ENCODE measurements around the gene ZNF385D.

Gene ZNF385D

GRCh38 chr3:21668012-21668411 is 83.0 kb downstream of the ZNF385D start:
- Histone ChIP-seq H3K9ac (ENCODE audit: low read depth, low read length) (no peak overlapping the region), H3K36me3 (ENCODE audit: insufficient read depth, low read depth, low read length) (no peaks in the 10 kb centered on the region), H3K4me3 (ENCODE audit: low read length) (no peak overlapping the region), H3K9me3 (ENCODE audit: insufficient read depth, low read depth, low read length) (no peaks in the 10 kb centered on the region), H3K27ac (ENCODE audit: low read length) (no peak overlapping the region), H3K4me1 (ENCODE audit: insufficient read depth, low read length) (peaks cover 16% of the 10 kb centered on the region), H3K27me3 (ENCODE audit: insufficient read depth, low read length) (no peaks in the 10 kb centered on the region)

- no peaks in the 10 kb centered on the region for H3K27me3 ChIP-seq (ENCODE audit: insufficient read depth, low read length)
- H3K36me3 ChIP-seq (ENCODE audit: insufficient read depth, low read depth, low read length) = no peaks in the 10 kb centered on the region
- no peak overlapping the region; the same call in 1 of the 2 replicates for H3K9ac ChIP-seq (ENCODE audit: low read depth, low read length)
- H3K27ac ChIP-seq (ENCODE audit: low read length) = peak overlapping the region; percentile 20
- H3K4me3 ChIP-seq (ENCODE audit: low read length) = no peak overlapping the region
- H3K9me3 ChIP-seq (ENCODE audit: insufficient read depth, low read depth, low read length) = no peaks in the 10 kb centered on the region
- peaks cover 16% of the 10 kb centered on the region for H3K4me1 ChIP-seq (ENCODE audit: insufficient read depth, low read length)
These were observed 85.4 kb downstream of the ZNF385D start for GRCh38 chr3:21665444-21666100.

- Histone ChIP-seq H3K4me1 (ENCODE audit: insufficient read depth, low read length) (peaks cover 16% of the 10 kb centered on the region), H3K9me3 (ENCODE audit: insufficient read depth, low read depth, low read length) (no peaks in the 10 kb centered on the region), H3K9ac (ENCODE audit: low read depth, low read length) (no peak overlapping the region; the same call in 1 of the 2 replicates), H3K27ac (ENCODE audit: low read length) (peak overlapping the region; percentile 20), H3K36me3 (ENCODE audit: insufficient read depth, low read depth, low read length) (no peaks in the 10 kb centered on the region), H3K4me3 (ENCODE audit: low read length) (no peak overlapping the region), H3K27me3 (ENCODE audit: insufficient read depth, low read length) (no peaks in the 10 kb centered on the region)
These were observed 86.0 kb downstream of the ZNF385D start for GRCh38 chr3:21664996-21665395.

DNA sequence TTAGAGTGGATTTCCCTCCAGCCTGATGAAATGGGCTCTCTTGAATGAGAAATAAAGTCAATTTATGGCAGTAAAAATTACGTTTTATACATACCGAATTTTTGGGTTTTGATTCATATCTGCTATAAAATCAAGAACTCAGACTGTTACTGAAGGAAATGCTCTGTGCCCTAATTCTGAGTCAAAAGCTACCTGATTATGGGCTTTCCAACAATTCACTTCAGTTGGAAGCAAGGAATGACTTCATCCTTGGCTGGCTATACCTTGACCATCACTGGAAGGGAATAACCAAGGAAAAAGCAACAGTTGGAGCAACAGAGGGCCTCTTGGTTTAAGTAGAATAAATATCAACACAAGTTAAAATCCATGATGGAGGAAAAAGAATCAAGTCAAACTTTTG is 88.6 kb downstream of the ZNF385D start:
- H3K4me3 ChIP-seq (ENCODE audit: low read length) = no peak overlapping the region
- H3K27me3 ChIP-seq (ENCODE audit: insufficient read depth, low read length) = no peaks in the 10 kb centered on the region
- H3K36me3 ChIP-seq (ENCODE audit: insufficient read depth, low read depth, low read length) = no peaks in the 10 kb centered on the region
- H3K27ac ChIP-seq (ENCODE audit: low read length) = no peak overlapping the region
- peaks cover 16% of the 10 kb centered on the region for H3K4me1 ChIP-seq (ENCODE audit: insufficient read depth, low read length)
- no peaks in the 10 kb centered on the region for H3K9me3 ChIP-seq (ENCODE audit: insufficient read depth, low read depth, low read length)
- H3K9ac ChIP-seq (ENCODE audit: low read depth, low read length) = no peak overlapping the region

GRCh38 chr3:21654662-21655061 is 96.3 kb downstream of the ZNF385D start:
- no peaks in the 10 kb centered on the region for H3K27me3 ChIP-seq (ENCODE audit: insufficient read depth, low read length)
- H3K27ac ChIP-seq (ENCODE audit: low read length) = no peak overlapping the region
- no peaks in the 10 kb centered on the region for H3K4me1 ChIP-seq (ENCODE audit: insufficient read depth, low read length)
- no peak overlapping the region for H3K4me3 ChIP-seq (ENCODE audit: low read length)
- H3K9ac ChIP-seq (ENCODE audit: low read depth, low read length) = no peak overlapping the region
- no peaks in the 10 kb centered on the region for H3K9me3 ChIP-seq (ENCODE audit: insufficient read depth, low read depth, low read length)
- no peaks in the 10 kb centered on the region for H3K36me3 ChIP-seq (ENCODE audit: insufficient read depth, low read depth, low read length)

- H3K4me1 ChIP-seq (ENCODE audit: insufficient read depth, low read length) = no peaks in the 10 kb centered on the region
- no peak overlapping the region for H3K27ac ChIP-seq (ENCODE audit: low read length)
- no peaks in the 10 kb centered on the region for H3K27me3 ChIP-seq (ENCODE audit: insufficient read depth, low read length)
- H3K9me3 ChIP-seq (ENCODE audit: insufficient read depth, low read depth, low read length) = no peaks in the 10 kb centered on the region
- H3K4me3 ChIP-seq (ENCODE audit: low read length) = no peak overlapping the region
- no peak overlapping the region for H3K9ac ChIP-seq (ENCODE audit: low read depth, low read length)
- no peaks in the 10 kb centered on the region for H3K36me3 ChIP-seq (ENCODE audit: insufficient read depth, low read depth, low read length)
These were observed 96.8 kb downstream of the ZNF385D start for GRCh38 chr3:21654241-21654640.

DNA sequence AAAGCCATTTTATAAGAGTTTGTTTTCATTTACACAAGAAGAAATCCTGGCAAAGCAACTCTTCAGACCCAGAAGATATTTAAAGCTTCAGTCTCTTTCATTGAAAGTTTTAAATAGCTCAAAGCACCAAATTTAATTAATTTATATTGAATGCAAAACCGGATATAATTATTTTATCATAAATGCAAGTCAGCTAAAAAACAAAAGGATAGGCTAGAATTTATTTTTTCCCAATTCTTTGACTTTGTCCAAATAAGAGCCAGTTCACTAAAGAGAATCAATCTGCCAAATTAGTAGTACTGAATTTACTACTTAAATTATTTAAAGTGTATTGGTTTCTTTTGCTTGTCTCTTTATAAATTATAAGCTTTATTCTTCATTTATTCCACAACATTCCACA is 101.5 kb downstream of the ZNF385D start:
- H3K9ac ChIP-seq (ENCODE audit: low read depth, low read length) = no peak overlapping the region
- H3K9me3 ChIP-seq (ENCODE audit: insufficient read depth, low read depth, low read length) = no peaks in the 10 kb centered on the region
- no peaks in the 10 kb centered on the region for H3K27me3 ChIP-seq (ENCODE audit: insufficient read depth, low read length)
- no peaks in the 10 kb centered on the region for H3K36me3 ChIP-seq (ENCODE audit: insufficient read depth, low read depth, low read length)
- H3K4me3 ChIP-seq (ENCODE audit: low read length) = no peak overlapping the region
- H3K4me1 ChIP-seq (ENCODE audit: insufficient read depth, low read length) = peaks cover 4% of the 10 kb centered on the region; the same call in 1 of the 2 replicates
- no peak overlapping the region for H3K27ac ChIP-seq (ENCODE audit: low read length)

DNA sequence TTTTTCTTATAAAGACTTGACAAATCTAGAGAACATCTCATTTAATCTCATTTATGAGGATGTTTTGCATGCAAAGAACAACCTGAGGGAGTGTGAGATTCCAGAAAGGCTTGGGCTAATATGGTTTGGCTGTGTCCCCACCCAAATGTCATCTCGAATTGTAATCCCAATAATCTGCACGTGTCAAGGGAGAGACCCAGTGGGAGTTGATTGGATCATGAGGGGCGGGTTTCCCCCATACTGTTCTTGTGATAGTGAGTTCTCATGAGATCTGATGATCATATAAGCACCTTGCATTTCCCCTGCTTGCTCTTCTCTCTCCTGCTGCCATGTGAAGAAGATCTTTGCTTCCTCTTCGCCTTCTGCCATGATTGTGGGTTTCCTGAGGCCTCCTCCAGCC is 103.0 kb downstream of the ZNF385D start:
- Histone ChIP-seq H3K9ac (ENCODE audit: low read depth, low read length) (no peak overlapping the region), H3K4me3 (ENCODE audit: low read length) (no peak overlapping the region), H3K27me3 (ENCODE audit: insufficient read depth, low read length) (no peaks in the 10 kb centered on the region), H3K36me3 (ENCODE audit: insufficient read depth, low read depth, low read length) (no peaks in the 10 kb centered on the region), H3K4me1 (ENCODE audit: insufficient read depth, low read length) (peaks cover 4% of the 10 kb centered on the region; the same call in 1 of the 2 replicates), H3K9me3 (ENCODE audit: insufficient read depth, low read depth, low read length) (no peaks in the 10 kb centered on the region), H3K27ac (ENCODE audit: low read length) (no peak overlapping the region)

DNA sequence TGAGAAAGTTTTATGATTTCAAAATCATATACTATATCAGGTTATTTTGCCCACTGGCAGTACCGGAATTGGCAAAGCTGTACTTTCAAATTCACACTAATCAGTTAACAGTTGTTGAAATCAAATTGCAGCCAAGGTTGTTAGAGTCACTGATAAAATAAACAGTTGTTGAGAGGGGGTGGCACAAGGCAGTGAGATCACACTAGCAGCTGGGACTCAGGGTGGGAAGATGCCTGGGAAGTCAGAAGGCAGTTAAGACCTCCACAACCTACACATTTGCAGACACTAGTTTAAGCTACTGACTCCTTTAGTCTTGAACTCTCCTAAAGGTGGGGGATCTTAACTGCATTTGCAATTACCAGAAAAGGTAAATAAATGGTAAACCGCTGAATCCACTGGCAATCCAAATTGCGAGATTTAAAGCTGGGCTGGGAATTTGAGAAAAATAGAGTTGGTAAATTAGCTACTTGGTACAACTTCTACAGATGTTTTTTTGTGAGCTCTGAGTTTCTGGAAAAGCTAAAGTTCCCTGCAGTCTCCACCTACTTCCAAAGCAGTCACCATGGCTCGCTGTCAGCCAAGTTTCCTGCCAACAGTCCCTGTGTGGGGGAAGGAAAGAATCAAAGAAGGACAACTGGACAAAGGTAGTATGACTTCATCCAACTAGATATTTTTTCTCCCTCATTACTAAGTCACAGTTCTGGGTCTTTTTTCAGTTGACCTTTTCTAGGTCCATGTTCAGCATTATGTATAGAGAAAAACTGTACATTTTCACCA is 105.7 kb downstream of the ZNF385D start:
- H3K27ac ChIP-seq (ENCODE audit: low read length) = no peak overlapping the region
- H3K4me3 ChIP-seq (ENCODE audit: low read length) = no peak overlapping the region
- no peaks in the 10 kb centered on the region for H3K27me3 ChIP-seq (ENCODE audit: insufficient read depth, low read length)
- H3K36me3 ChIP-seq (ENCODE audit: insufficient read depth, low read depth, low read length) = no peaks in the 10 kb centered on the region
- H3K9me3 ChIP-seq (ENCODE audit: insufficient read depth, low read depth, low read length) = no peaks in the 10 kb centered on the region
- H3K4me1 ChIP-seq (ENCODE audit: insufficient read depth, low read length) = peaks cover 4% of the 10 kb centered on the region; the same call in 1 of the 2 replicates
- H3K9ac ChIP-seq (ENCODE audit: low read depth, low read length) = no peak overlapping the region

DNA sequence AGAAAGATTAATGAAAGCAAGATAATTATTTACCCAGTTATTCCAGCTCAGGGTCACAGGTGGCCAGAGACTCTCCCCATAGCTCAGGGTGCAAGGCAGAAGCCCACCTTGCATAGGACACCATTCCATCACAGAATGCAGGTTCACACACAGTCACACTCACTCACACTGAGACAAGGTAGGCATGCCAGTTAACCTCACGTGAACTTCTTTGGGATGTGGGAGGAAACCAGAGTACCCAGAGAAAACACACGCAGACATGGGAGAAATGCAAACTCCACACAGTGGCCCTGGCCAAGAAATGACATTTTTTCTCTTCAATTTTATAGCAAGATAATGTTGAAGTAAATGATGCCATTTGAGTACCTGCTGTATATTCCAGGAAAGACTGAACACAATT is 106.7 kb downstream of the ZNF385D start:
- no peaks in the 10 kb centered on the region for H3K27me3 ChIP-seq (ENCODE audit: insufficient read depth, low read length)
- H3K27ac ChIP-seq (ENCODE audit: low read length) = no peak overlapping the region
- H3K36me3 ChIP-seq (ENCODE audit: insufficient read depth, low read depth, low read length) = no peaks in the 10 kb centered on the region
- H3K4me1 ChIP-seq (ENCODE audit: insufficient read depth, low read length) = peaks cover 4% of the 10 kb centered on the region; the same call in 1 of the 2 replicates
- H3K9me3 ChIP-seq (ENCODE audit: insufficient read depth, low read depth, low read length) = no peaks in the 10 kb centered on the region
- no peak overlapping the region for H3K4me3 ChIP-seq (ENCODE audit: low read length)
- no peak overlapping the region for H3K9ac ChIP-seq (ENCODE audit: low read depth, low read length)

DNA sequence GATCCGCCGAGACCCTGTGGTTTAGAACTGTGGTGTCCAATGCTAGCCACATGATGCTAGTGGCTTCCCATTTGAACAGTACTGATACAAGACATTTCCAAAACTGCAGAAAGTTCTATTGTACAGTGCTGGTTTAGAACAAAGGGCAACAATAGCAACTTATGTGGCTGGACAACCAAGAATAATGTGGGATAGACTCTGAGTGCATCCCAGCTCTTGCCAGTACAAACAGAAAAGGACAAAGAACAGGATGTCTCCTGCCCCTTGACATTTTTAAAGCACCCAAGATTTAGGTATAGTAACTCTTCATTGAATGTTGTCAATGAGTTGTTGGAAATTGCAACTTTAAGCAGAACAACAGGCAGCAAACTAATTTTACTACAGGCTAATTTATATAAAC is 107.3 kb downstream of the ZNF385D start:
- no peaks in the 10 kb centered on the region for H3K9me3 ChIP-seq (ENCODE audit: insufficient read depth, low read depth, low read length)
- H3K4me3 ChIP-seq (ENCODE audit: low read length) = no peak overlapping the region
- H3K36me3 ChIP-seq (ENCODE audit: insufficient read depth, low read depth, low read length) = no peaks in the 10 kb centered on the region
- H3K27ac ChIP-seq (ENCODE audit: low read length) = no peak overlapping the region
- no peak overlapping the region for H3K9ac ChIP-seq (ENCODE audit: low read depth, low read length)
- peaks cover 4% of the 10 kb centered on the region; the same call in 1 of the 2 replicates for H3K4me1 ChIP-seq (ENCODE audit: insufficient read depth, low read length)
- no peaks in the 10 kb centered on the region for H3K27me3 ChIP-seq (ENCODE audit: insufficient read depth, low read length)

GRCh38 chr3:21642433-21642832 is 108.6 kb downstream of the ZNF385D start:
- Histone ChIP-seq H3K9me3 (ENCODE audit: insufficient read depth, low read depth, low read length) (no peaks in the 10 kb centered on the region), H3K4me1 (ENCODE audit: insufficient read depth, low read length) (peaks cover 4% of the 10 kb centered on the region; the same call in 1 of the 2 replicates), H3K27ac (ENCODE audit: low read length) (no peak overlapping the region), H3K9ac (ENCODE audit: low read depth, low read length) (no peak overlapping the region), H3K27me3 (ENCODE audit: insufficient read depth, low read length) (no peaks in the 10 kb centered on the region), H3K4me3 (ENCODE audit: low read length) (no peak overlapping the region), H3K36me3 (ENCODE audit: insufficient read depth, low read depth, low read length) (no peaks in the 10 kb centered on the region)

Data from iPS-20b (cell line).